Measurements from ENCODE around the gene C1QTNF7. TPM values are rescaled to one million over a fixed set of nuclear protein-coding genes. Genes with fewer than 3 reads are reported as not detected.

C1QTNF7 gene
- total RNA-seq, 1 experiment from 2014 or later, result not detected

- H3K9me3 Mint-ChIP-seq (ENCODE audit: unreplicated experiment), result no peaks in the 10 kb centered on the region
- no peak overlapping the region for H3K27ac Mint-ChIP-seq (ENCODE audit: low read depth, unreplicated experiment)
- no TSS peak for BruUV-seq (replicated peaks)
- peak; percentile 44 for DNase-seq (ENCODE audit: unreplicated experiment)
- ChIA-PET POLR2A (interaction anchor here (0.6 to 1.2 kb wide), 2 partner anchors 12 to 1253 kb away, joined by 3 read pairs; no protein-coding TSS in a partner anchor), CTCF (no interaction called here)
- no peak for TF ChIP-seq CTCF (IDR thresholded peaks at IDR 0.05; ENCODE audit: unreplicated experiment)
- H3K4me3 Mint-ChIP-seq (ENCODE audit: unreplicated experiment), result no peak overlapping the region
- intact Hi-C loops (cut with micrococcal nuclease), result no loop called here
- H3K27me3 Mint-ChIP-seq (ENCODE audit: insufficient read depth, unreplicated experiment), result no peaks in the 10 kb centered on the region
- H3K4me1 Mint-ChIP-seq (ENCODE audit: insufficient read depth, unreplicated experiment), result peaks cover 5% of the 10 kb centered on the region
- no peaks in the 10 kb centered on the region for H3K36me3 Mint-ChIP-seq (ENCODE audit: insufficient read depth, unreplicated experiment)
Observed at GRCh38 chr4:15413010-15413622, 14.7 kb upstream of the C1QTNF7 start.

- Mint-ChIP-seq H3K4me1 (ENCODE audit: insufficient read depth, unreplicated experiment) (peaks cover 5% of the 10 kb centered on the region), H3K9me3 (ENCODE audit: unreplicated experiment) (no peaks in the 10 kb centered on the region), H3K36me3 (ENCODE audit: insufficient read depth, unreplicated experiment) (no peaks in the 10 kb centered on the region), H3K27me3 (ENCODE audit: insufficient read depth, unreplicated experiment) (no peaks in the 10 kb centered on the region), H3K4me3 (ENCODE audit: unreplicated experiment) (no peak overlapping the region), H3K27ac (ENCODE audit: low read depth, unreplicated experiment) (no peak overlapping the region)
- no peak for DNase-seq (ENCODE audit: unreplicated experiment)
- CTCF ChIA-PET, result interaction anchor here (0.9 to 1.0 kb wide), 2 partner anchors 14 to 43 kb away, joined by 3 read pairs; partner anchors contain the start of gene C1QTNF7
- intact Hi-C loops (cut with micrococcal nuclease), result no loop called here
- POLR2A ChIA-PET, result interaction anchor here (0.6 to 1.2 kb wide), 2 partner anchors 12 to 1254 kb away, joined by 3 read pairs; no protein-coding TSS in a partner anchor
- no peak for TF ChIP-seq CTCF (IDR thresholded peaks at IDR 0.05; ENCODE audit: unreplicated experiment)
- BruUV-seq (replicated peaks), result no TSS peak
Observed at GRCh38 chr4:15413623-15414019, 14.2 kb upstream of the C1QTNF7 start.

- H3K4me3 Mint-ChIP-seq (ENCODE audit: unreplicated experiment), result no peak overlapping the region
- BruUV-seq (replicated peaks), result no TSS peak
- ChIA-PET CTCF (interaction anchor here (0.9 to 1.0 kb wide), 2 partner anchors 13 to 42 kb away, joined by 3 read pairs; partner anchors contain the start of gene C1QTNF7), POLR2A (interaction anchor here (0.7 to 1.2 kb wide), 4 partner anchors 10 to 17 kb away, joined by 3 read pairs; no protein-coding TSS in a partner anchor)
- H3K4me1 Mint-ChIP-seq (ENCODE audit: insufficient read depth, unreplicated experiment), result peaks cover 5% of the 10 kb centered on the region
- H3K36me3 Mint-ChIP-seq (ENCODE audit: insufficient read depth, unreplicated experiment), result no peaks in the 10 kb centered on the region
- no peak for TF ChIP-seq CTCF (IDR thresholded peaks at IDR 0.05; ENCODE audit: unreplicated experiment)
- peak; percentile 25 for DNase-seq (ENCODE audit: unreplicated experiment)
- H3K9me3 Mint-ChIP-seq (ENCODE audit: unreplicated experiment), result no peaks in the 10 kb centered on the region
- intact Hi-C loops (cut with micrococcal nuclease), result no loop called here
- H3K27me3 Mint-ChIP-seq (ENCODE audit: insufficient read depth, unreplicated experiment), result no peaks in the 10 kb centered on the region
- no peak overlapping the region for H3K27ac Mint-ChIP-seq (ENCODE audit: low read depth, unreplicated experiment)
Observed at GRCh38 chr4:15414551-15415091, 13.2 kb upstream of the C1QTNF7 start.

GRCh38 chr4:15416357-15417232 is 11.2 kb upstream of the C1QTNF7 start:
- no peaks in the 10 kb centered on the region for H3K9me3 Mint-ChIP-seq (ENCODE audit: unreplicated experiment)
- ChIA-PET POLR2A (interaction anchor here (0.5 to 0.9 kb wide), 4 partner anchors 9 to 567 kb away, joined by 3 to 4 read pairs (median 3); no protein-coding TSS in a partner anchor), CTCF (no interaction called here)
- intact Hi-C loops (cut with micrococcal nuclease), result no loop called here
- no peak overlapping the region for H3K27ac Mint-ChIP-seq (ENCODE audit: low read depth, unreplicated experiment)
- H3K4me1 Mint-ChIP-seq (ENCODE audit: insufficient read depth, unreplicated experiment), result peaks cover 13% of the 10 kb centered on the region
- BruUV-seq (replicated peaks), result no TSS peak
- no peak overlapping the region for H3K4me3 Mint-ChIP-seq (ENCODE audit: unreplicated experiment)
- no peak for TF ChIP-seq CTCF (IDR thresholded peaks at IDR 0.05; ENCODE audit: unreplicated experiment)
- DNase-seq (ENCODE audit: unreplicated experiment), result no peak
- no peaks in the 10 kb centered on the region for H3K36me3 Mint-ChIP-seq (ENCODE audit: insufficient read depth, unreplicated experiment)
- no peaks in the 10 kb centered on the region for H3K27me3 Mint-ChIP-seq (ENCODE audit: insufficient read depth, unreplicated experiment)

Data from MCF 10A (cell line).